SKM-1 treated with dmso at 0.1 percent for 144 hours (cell line): Measurements from ENCODE around the gene KDM4D.
"Not testable (repeated sequence)": the region's sequence is repeated elsewhere in the genome, so short reads cannot be mapped to it uniquely, and the experiment has no call there.

Experiments
- DNase-seq: peaks from one replicate; lab custom pipeline; 2025; ENCODE audit not compliant: unreplicated experiment; lab: John Stamatoyannopoulos, UW

The KDM4D gene

DNA sequence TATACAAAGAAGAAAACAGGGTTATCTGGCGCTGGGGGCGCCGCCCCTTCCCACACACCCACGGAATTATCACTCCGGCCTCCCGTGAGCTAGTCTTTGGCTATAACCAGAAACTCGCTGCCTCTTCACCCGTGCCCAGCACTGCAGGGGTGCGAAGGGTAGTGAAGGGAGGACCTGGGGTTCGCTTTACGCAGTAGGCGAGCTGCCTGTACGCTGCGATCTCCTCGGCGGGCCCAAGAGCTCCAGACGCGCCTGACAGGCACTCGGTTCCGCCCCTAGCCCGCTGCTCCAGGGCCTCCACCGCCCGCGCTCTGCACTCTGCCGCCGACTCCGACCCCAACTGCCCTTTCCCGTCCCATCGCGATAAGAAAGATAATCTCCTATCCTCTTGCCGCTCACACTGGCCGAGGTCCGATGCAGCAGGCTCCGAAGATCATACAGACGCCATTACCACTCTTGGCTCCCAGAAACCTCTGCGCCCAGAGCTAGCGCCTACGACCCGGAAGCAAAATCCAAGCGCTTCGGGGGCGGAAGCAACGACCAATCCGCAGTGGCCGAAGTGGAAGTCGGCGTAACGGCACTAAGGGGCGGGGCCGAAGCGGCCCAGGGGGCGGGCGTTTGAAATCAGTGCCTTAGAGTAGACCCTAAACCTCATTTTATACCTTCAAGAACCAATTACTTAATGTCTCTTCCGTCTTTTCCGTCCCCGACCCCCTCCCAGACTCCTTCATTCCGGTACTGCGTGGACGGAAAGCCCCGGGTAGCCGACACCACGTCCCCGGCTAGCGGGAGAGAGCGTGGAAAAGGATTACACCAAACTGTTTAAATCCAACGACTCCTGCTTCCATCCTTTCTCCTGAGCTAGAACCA is at the start of gene KDM4D, which contains the start of gene CWC15:
KDM4D (plus strand) TSS at position 611 of the 870 bp plus-strand sequence. CDS start 23,664 bp downstream, outside the sequence.
CWC15 (minus strand) TSS at position 458 of the 870 bp plus-strand sequence. CDS start 1,371 bp downstream, outside the sequence.
- DNase-seq, result peak; percentile 91

DNA sequence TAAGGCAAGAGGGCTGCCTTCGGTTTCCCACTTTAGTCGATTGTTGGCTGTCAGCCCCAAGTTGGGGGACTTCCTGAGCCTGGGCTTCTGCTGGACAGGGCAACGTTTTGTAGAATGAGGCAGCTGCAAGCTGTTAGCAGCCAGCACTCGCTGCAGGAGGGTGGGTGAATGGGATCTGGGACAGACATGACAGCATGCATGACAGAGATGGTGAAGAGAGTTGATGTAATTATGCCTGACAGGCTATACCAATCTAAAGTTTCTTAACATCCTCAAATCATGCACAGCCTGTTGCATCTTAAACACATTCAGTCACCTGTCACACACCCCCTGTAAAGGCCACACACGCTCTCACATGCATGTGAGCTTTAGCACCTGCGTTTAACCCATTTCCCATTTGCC is 49.3 kb upstream of the KDM4D start:
- no peak for DNase-seq

GRCh38 chr11:94924612-94925011 is 48.9 kb upstream of the KDM4D start:
- no peak for DNase-seq

DNA sequence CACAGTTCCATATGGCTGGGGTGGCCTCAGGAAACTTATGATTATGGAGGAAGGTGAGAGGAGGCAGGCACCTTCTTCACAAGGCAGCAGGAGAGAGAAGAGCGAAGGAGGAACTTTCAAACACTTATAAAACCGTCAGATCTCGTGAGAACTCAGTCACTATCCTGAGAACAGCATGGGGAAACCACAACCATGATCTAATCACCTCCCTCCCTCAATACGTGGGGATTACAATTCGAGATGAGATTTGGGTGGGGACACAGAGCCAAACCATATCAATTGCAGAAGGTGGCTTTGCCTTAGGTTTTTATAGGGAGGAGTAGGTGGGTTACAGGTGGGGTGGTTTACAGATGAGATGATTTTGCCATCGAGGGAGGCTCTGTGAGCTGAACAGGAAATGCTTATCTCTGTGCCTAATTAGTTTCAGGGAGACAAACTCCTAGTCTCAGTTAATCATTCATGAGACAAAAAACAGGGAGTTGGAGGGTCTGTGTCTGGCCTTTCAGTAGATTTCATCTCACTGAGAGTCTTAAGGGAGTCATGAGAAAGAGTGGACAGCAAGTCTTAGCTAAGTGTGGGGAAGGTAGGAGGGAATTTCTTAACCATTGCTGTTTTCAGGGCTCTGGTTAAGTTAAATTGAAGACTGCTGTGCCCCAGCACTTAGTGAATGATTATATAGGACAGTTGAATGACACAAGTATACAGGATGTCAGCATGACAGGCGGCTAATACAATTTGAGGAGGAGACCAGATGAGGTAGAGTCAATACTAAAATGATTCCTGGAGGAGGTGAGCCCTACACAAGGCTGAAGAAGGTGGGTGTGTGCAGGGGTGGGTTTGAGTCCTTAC is 47.9 kb upstream of the KDM4D start:
- no peak for DNase-seq

- DNase-seq, result no peak
Observed at GRCh38 chr11:94926271-94926625, 47.3 kb upstream of the KDM4D start.

DNA sequence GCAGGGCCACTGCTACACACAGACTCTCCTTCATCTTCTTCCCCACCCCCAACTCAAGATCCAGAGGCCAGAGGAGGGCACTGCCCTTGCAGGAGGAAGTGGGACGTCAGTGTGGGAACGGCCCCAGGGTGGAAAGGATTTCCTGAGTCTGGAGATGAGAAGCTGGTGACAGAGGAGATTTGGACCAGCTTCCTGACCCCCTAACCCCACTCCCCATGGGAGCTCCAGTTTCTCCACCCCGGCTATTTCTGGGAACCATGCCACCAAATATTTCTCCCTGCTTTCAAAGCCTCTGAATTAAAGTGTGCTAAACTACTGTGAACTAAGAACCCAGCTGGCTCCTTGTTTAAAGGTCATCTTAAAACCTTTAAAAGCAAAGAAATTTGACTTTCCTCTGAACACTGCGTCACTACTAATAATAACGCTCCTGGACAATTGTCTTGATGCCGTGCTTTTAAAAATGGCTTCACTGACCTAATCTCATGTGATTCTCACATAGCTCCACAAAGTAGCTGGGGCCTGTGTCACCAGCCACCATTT is 46.7 kb upstream of the KDM4D start:
- DNase-seq, result peak; percentile 9

GRCh38 chr11:94928117-94928990 is 45.2 kb upstream of the KDM4D start:
- no peak for DNase-seq

DNA sequence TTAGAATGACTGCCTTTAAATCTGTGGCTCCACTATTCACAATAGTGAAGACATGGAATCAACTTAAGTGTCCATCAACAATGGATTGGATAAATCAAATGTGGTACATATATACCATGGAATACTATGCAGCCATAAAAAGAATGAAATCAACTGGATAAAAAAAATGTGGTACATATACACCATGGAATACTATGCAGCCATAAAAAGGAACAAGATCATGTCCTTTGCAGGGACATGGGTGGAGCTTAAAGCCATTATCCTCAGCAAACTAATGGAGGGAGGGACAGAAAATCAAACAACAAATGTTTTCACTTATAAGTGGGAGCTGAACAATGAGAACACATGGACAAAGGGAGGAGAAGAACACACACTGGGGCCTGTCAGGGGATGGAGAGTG is 41.4 kb upstream of the KDM4D start:
- DNase-seq, result not testable (repeated sequence)

GRCh38 chr11:94932503-94932902 is 41.0 kb upstream of the KDM4D start:
- no peak for DNase-seq

- DNase-seq, result no peak
Observed at GRCh38 chr11:94933223-94934130, 40.0 kb upstream of the KDM4D start.

GRCh38 chr11:94934362-94934761 is 39.1 kb upstream of the KDM4D start:
- no peak for DNase-seq

- no peak for DNase-seq
Observed at GRCh38 chr11:94934846-94935245, 38.7 kb upstream of the KDM4D start.

GRCh38 chr11:94938095-94939055 is 35.1 kb upstream of the KDM4D start:
- DNase-seq, result no peak

DNA sequence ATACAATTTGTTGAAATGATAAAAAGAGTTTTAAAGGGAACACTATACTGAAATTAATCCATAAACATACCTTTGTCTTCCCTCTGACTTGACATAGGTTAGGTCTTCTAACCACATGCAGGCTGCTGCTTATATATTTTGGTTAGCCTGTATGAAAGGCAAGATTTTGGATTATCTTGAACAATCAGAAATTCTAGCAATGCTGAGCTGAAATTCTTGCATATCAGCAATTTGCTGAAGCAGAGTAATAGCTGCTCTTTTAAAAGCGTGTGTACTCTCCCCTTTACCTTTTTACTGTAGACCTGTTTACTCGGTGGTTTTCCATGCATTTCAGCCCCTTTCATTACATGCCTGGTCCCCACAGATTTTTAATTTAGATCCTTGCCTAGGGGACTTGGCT is 34.2 kb upstream of the KDM4D start:
- no peak for DNase-seq

GRCh38 chr11:94941131-94941530 is 32.4 kb upstream of the KDM4D start:
- no peak for DNase-seq

- DNase-seq, result no peak
Observed at GRCh38 chr11:94946812-94947211, 26.7 kb upstream of the KDM4D start.

DNA sequence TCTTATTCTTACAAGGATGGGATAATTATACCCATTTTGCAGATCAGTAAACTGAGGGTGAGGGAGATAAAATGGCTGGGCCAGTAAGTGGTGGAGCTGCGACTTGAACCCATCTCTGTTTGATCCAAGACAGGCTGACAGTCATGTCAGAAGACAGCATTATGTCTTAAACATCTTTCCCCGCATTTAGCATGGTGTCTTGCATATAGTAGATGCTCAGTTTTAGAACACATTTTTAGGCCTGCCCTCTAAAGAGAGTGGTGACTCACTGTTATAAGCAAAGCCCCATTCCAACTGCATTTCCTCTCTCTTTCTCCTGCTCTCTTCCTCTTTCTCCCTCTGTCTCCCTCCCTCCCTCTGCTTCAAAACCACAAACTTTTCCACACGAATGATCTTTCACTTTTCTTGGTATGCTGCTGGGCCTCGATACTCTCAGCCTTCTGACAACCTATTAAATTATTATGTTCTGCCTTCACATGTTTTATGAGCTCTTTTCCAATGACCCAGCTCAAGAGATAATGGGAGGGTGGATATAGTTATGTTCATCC is 25.4 kb upstream of the KDM4D start:
- DNase-seq, result peak; percentile 74

DNA sequence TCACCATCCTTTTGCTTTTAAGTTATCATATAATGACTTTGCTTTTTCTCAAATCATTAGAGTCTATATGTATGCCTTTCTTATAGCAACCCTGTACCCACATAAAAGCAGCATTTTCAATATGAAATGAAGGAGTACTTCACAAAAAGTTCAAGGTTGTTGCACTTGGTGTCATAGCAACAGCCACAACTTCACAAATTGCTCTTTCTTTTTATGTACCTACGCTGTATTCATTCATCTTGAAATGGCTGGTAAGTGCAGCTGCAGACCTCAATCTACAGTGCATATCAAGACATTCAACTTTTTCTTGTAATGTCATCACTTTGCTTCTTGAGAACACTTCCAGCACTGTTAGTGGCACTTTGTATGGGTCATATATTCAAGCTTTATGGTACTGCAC is 18.8 kb upstream of the KDM4D start:
- DNase-seq, result no peak
